ENCODE measurements around the gene PJA1. TPM values are rescaled to one million over a fixed set of nuclear protein-coding genes. Genes with fewer than 3 reads are reported as not detected.

Gene PJA1
- total RNA-seq, 1 donor from 2014 or later: 11.3 TPM

DNA sequence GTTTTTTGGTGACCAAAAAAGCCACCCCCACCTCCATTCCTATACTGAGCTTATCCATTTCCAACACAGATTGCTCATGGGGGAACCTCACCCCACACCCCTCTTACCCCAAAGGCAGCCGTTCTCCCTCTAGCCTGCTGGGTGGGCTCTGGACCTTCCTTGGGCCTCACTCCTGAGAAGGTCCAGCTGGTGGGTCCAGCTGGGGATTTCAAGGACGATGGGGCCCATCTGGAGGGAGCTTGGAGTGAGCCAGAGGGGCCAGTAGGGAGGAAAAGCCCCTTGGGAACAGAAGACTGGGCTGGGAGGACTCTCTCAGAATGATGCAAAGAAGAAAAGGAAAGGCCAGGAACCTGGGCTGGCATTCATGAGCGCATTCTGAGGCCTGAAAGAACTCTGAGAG lies 42.0 kb upstream of the PJA1 start:
- DNase-seq (ENCODE audit: low spot score): no peak
- Mint-ChIP-seq H3K4me1 (ENCODE audit: unreplicated experiment) (no peaks in the 10 kb centered on the region), H3K36me3 (ENCODE audit: low read depth, unreplicated experiment) (no peaks in the 10 kb centered on the region), H3K27ac (ENCODE audit: unreplicated experiment) (no peak overlapping the region), H3K27me3 (ENCODE audit: unreplicated experiment) (peaks cover 2% of the 10 kb centered on the region), H3K9me3 (ENCODE audit: unreplicated experiment) (no peaks in the 10 kb centered on the region), H3K4me3 (ENCODE audit: unreplicated experiment) (no peak overlapping the region)
- TF ChIP-seq, protein P1, sequence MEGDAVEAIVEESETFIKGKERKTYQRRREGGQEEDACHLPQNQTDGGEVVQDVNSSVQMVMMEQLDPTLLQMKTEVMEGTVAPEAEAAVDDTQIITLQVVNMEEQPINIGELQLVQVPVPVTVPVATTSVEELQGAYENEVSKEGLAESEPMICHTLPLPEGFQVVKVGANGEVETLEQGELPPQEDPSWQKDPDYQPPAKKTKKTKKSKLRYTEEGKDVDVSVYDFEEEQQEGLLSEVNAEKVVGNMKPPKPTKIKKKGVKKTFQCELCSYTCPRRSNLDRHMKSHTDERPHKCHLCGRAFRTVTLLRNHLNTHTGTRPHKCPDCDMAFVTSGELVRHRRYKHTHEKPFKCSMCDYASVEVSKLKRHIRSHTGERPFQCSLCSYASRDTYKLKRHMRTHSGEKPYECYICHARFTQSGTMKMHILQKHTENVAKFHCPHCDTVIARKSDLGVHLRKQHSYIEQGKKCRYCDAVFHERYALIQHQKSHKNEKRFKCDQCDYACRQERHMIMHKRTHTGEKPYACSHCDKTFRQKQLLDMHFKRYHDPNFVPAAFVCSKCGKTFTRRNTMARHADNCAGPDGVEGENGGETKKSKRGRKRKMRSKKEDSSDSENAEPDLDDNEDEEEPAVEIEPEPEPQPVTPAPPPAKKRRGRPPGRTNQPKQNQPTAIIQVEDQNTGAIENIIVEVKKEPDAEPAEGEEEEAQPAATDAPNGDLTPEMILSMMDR (IDR thresholded peaks at IDR 0.05; ENCODE audit: unreplicated experiment): no peak

DNA sequence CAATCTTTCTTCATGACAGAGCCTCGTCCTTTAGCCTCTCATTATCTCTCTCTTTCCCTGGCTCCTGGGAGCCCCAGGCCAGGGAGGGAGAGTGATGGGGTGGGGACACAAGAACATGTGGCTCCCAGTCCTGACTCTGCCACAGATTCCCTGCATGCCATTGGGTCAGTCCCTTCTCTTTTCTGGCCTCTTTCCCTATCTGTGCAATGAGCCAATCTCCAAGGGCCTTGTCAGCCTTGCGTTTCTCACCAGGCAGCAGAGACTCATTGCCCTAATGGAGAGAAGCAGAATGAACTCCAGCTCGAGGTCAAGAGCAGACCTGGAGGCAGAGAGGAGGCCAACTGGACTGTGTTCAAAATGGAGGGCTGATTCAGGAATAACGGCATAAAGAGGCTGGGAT lies 38.4 kb upstream of the PJA1 start:
- no peaks in the 10 kb centered on the region for H3K4me1 Mint-ChIP-seq (ENCODE audit: unreplicated experiment)
- no peak for DNase-seq (ENCODE audit: low spot score)
- no peak overlapping the region for H3K27ac Mint-ChIP-seq (ENCODE audit: unreplicated experiment)
- no peaks in the 10 kb centered on the region for H3K9me3 Mint-ChIP-seq (ENCODE audit: unreplicated experiment)
- H3K36me3 Mint-ChIP-seq (ENCODE audit: low read depth, unreplicated experiment): no peaks in the 10 kb centered on the region
- H3K27me3 Mint-ChIP-seq (ENCODE audit: unreplicated experiment): peaks cover 2% of the 10 kb centered on the region
- TF ChIP-seq, protein P1 (IDR thresholded peaks at IDR 0.05; ENCODE audit: unreplicated experiment): no peak
- H3K4me3 Mint-ChIP-seq (ENCODE audit: unreplicated experiment): no peak overlapping the region

DNA sequence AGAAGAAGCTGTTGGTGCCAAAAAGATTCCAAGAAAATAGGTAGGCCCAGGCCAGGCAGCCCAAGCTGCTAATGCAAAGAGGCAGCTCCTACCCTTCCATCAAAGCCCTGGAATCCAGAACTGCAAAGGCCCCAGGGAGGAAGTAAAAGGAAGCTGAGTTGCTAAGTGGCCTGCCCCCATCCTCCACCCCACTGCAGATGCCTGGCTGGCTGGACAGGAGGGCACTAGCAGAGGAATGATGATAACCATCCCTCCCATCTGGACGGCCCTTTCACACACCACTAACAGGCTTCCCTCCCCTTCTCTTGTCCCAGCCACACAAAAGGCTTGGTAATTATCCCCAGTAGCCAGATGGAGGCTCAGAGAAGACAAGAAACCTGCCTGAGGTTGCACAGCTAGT lies 32.4 kb upstream of the PJA1 start:
- H3K27ac Mint-ChIP-seq (ENCODE audit: unreplicated experiment): no peak overlapping the region
- no peaks in the 10 kb centered on the region for H3K9me3 Mint-ChIP-seq (ENCODE audit: unreplicated experiment)
- H3K27me3 Mint-ChIP-seq (ENCODE audit: unreplicated experiment): peaks cover 4% of the 10 kb centered on the region
- no peaks in the 10 kb centered on the region for H3K4me1 Mint-ChIP-seq (ENCODE audit: unreplicated experiment)
- DNase-seq (ENCODE audit: low spot score): no peak
- H3K4me3 Mint-ChIP-seq (ENCODE audit: unreplicated experiment): no peak overlapping the region
- H3K36me3 Mint-ChIP-seq (ENCODE audit: low read depth, unreplicated experiment): no peaks in the 10 kb centered on the region
- TF ChIP-seq, protein P1 (IDR thresholded peaks at IDR 0.05; ENCODE audit: unreplicated experiment): no peak

DNA sequence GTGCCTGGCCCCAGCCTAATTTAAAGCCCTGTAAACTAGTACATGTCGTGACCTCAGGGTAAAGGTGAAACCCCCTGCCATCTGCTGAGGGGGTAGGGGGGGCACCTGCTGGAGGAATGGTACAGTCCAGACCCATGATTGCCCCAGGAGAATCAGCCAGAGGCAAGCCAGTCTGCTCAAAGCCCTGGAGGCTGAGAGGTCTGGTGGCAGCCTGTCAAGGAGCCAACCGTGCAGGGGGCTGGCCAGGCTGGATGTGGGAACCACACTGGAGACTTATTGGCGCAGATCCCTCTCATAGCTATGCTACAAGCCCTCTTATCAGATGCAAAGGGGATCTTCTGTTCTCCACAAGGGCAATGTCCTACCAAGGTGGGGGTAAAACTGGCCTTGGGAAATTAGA lies 31.4 kb upstream of the PJA1 start:
- Mint-ChIP-seq H3K4me1 (ENCODE audit: unreplicated experiment) (no peaks in the 10 kb centered on the region), H3K9me3 (ENCODE audit: unreplicated experiment) (no peaks in the 10 kb centered on the region), H3K4me3 (ENCODE audit: unreplicated experiment) (no peak overlapping the region), H3K27ac (ENCODE audit: unreplicated experiment) (no peak overlapping the region), H3K27me3 (ENCODE audit: unreplicated experiment) (peaks cover 6% of the 10 kb centered on the region), H3K36me3 (ENCODE audit: low read depth, unreplicated experiment) (no peaks in the 10 kb centered on the region)
- no peak for DNase-seq (ENCODE audit: low spot score)
- TF ChIP-seq, protein P1 (IDR thresholded peaks at IDR 0.05; ENCODE audit: unreplicated experiment): no peak

DNA sequence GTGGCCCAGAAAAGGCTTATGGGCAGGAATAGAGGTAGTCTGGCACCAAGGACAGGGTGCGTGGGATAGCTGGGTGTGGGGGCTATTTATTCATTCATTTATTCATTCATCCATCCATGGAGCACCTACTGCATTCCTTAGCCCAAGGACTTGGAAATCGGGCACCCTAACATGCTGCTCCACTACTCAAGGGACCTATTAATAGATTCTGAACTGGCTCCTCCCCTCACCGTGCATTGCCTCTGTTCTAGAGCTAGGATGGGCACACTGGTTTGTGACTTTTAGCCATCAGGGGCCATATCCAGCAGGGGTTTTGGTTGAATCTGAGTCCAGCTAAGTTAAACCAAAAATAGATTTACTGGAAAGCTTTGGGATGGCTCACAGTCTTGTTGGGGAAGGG lies 30.6 kb upstream of the PJA1 start:
- no peaks in the 10 kb centered on the region for H3K9me3 Mint-ChIP-seq (ENCODE audit: unreplicated experiment)
- H3K27ac Mint-ChIP-seq (ENCODE audit: unreplicated experiment): no peak overlapping the region
- H3K36me3 Mint-ChIP-seq (ENCODE audit: low read depth, unreplicated experiment): no peaks in the 10 kb centered on the region
- no peaks in the 10 kb centered on the region for H3K4me1 Mint-ChIP-seq (ENCODE audit: unreplicated experiment)
- no peak overlapping the region for H3K4me3 Mint-ChIP-seq (ENCODE audit: unreplicated experiment)
- peaks cover 3% of the 10 kb centered on the region for H3K27me3 Mint-ChIP-seq (ENCODE audit: unreplicated experiment)
- TF ChIP-seq, protein P1 (IDR thresholded peaks at IDR 0.05; ENCODE audit: unreplicated experiment): no peak
- no peak for DNase-seq (ENCODE audit: low spot score)

Data from endothelial cell (in vitro differentiated cells).